ENCODE measurements around the gene OR2M2.

Gene OR2M2, protein sequence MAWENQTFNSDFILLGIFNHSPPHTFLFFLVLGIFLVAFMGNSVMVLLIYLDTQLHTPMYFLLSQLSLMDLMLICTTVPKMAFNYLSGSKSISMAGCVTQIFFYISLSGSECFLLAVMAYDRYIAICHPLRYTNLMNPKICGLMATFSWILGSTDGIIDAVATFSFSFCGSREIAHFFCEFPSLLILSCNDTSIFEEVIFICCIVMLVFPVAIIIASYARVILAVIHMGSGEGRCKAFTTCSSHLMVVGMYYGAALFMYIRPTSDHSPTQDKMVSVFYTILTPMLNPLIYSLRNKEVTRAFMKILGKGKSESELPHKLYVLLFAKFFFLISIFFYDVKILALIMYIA

DNA sequence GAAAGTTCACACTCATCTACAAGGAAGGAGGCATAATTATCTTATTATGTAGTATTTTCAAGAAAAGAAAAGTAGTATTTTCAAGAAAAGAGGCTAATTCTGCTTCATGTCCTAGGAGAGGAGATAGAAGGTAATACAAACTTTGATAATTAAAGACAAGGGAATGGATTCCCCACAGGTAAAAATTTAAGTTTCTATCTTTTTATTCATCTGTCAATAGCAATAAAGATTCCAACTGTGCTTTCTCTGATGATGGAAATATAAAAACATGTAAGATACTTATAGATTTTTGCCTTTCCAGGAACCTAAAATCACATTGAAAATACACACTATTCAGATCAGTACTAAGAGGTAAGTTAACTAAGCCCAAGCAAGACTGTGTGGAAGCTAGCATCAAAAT lies at the start of gene OR2M2:
Gene OR2M2, plus strand, starts transcription at position 301 of the 400 bp plus-strand sequence. CDS start 5,165 bp downstream, outside the sequence.
- no peak for DNase-seq (ENCODE audit: low spot score)

DNA sequence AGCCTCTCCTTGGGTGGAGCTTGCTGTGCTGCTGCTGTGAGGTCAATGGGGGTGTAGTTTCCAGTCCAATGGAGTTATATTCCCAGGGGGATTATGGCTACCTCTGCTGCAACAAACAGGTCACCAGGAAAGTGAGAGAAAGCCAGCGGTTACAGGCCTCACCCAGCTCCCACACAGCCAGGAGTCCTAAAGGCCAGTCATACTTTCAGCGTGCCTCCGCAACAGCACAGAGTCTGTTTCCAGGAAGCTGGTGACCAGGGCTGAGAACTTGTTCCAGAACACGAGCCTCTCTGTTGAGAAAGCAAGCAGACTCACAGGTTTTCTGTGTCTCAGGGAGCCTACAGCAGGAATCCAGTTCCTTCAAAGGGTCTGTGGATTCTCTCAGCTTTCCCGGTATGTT lies 47.0 kb upstream of the OR2M2 start:
- DNase-seq (ENCODE audit: low spot score) = no peak

DNA sequence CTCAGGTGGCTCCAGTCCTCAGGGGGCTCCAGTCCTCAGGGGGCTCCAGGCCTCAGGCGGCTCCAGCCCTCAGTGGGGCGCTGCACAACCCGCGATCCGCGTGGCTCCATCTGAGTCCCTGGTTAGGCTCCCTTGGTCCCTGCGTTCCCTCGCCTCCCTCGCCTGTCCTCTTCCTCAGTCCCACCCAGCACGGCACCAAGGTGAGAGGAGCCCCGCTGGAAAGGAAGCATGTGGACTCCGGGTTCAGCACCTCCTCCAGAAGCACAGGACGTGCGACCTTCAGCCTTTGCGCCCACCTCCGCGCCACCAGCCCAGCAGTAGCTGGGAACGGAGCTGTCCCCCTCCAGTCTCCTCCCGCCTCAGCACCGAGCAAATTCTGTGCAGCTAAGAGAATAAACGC lies 37.8 kb upstream of the OR2M2 start:
- no peak for DNase-seq (ENCODE audit: low spot score)

DNA sequence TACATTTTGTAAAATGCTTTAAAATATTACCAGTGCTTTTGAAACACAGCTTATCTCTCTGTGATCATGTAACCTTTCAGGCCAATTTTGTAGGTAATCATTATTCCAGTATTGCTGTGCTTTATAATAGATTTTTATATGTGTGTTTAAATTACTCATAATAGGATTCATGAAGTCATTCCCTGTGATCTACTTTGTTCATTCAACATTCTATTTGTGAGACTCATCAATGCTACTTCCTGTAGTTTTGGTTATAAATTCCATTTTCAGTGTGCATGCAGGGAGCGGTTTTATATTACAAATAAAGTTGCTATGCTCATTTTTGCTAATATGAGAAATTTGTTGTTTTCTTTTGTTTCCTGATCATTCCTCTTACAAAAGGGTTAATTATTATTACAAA lies 33.8 kb upstream of the OR2M2 start:
- DNase-seq (ENCODE audit: low spot score) = no peak

DNA sequence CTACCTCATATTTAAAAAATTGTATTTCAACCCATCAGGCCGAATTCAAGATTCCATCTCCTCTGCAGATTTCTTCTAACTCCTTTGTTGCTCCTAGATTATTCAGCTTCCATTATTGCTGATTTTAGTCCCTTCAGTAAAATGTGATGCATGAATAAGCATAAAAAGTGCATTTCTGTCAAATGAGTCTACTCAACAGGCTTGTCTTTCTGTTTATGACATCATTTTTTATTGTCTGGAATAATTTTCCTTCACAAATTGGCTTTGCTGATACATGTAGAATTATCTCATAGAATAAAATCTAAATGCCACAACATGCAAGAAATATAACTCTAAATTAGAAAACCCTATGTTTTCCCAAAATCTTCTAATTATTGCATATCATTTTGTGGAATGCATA lies 31.3 kb upstream of the OR2M2 start:
- no peak for DNase-seq (ENCODE audit: low spot score)

DNA sequence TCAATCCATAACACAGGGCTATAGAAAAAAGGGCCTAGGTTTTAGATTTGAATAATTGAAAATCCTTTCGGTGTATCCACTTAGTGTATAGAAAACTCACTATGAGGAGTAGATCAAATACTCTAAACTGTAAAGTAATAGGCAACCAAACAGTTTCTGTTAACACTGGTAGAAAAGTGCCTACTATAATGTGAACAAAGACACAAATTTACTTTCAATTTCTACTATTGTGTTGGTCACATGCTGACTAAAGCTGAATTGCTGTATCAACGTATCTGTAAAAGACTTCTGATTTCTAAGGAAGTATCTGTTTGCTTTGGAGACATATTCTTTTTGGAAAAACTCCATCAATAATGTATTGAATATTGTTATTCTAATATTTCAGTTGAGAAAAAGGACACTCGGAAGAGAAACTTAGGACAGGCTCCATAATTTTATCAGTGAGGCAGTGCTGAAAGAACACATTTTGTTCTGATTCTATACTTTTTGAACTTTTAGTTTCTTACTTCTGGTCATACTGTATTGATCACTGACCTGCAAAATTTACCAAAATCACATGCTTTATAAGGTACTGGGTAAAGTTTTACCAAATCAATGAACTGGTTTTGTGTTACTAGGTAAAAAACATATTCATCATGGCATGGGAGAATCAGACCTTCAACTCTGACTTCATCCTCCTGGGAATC lies 30.0 kb upstream of the OR2M2 start, which contains the start of gene OR2M5:
Gene OR2M5, plus strand, starts transcription at position 636 of the 686 bp plus-strand sequence. Its CDS starts 0 bp downstream, at position 636.
- DNase-seq (ENCODE audit: low spot score) = no peak

DNA sequence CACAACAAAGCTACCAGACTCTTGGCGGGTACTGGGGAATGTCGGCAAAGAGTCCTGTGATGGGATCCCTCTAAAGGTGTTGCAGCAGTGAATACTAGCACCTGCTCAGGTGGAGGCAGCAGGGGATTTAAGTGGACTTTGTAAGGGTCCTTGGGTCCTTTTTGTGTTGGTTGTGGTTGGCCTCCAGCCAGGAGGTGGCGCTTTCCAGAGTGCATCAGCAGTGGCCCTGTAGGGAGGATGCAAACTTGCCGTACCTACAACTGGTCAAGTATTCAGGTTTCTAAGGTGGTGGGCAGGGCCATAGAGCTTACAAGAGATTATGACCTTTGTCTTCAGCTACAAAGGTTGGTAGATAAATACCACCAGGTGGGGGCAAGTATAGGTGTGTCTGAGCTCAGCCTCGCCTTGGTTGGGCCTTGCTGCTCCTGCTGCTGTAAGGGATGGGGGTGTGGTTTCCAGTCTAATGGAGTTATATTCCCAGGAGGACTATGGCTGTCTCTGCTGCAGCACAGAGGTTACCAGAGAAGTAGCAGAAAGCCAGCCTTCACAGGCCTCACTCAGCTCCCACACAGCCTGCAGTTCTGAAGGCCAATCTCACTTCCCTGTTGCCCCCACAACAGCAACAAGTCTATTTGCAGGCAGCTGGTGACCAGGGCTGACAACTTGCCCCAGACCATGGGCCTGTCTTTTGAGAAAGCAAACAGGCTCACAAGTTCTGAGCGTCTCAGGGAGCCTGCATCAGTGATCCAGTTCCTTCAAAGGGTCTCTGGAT lies 22.4 kb upstream of the OR2M2 start:
- no peak for DNase-seq (ENCODE audit: low spot score)

DNA sequence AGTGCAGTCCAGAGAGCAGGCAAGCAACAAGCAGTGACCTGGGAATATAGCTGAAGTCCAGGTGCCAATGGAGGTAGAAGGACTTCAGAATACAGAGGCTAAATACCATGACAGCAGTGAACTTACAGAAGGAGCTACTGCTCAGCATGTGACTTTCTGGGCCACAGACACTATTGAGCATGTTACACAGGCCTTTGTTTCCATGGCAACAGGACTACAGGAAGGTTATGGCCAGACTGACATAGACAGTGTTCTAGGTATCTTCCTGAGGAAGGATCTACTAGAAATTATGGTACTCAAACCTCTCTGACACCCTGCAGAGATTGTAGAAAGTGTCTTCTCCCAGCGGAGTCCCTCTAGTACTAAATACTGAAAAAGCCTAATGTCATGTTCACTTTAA lies 18.7 kb upstream of the OR2M2 start:
- no peak for DNase-seq (ENCODE audit: low spot score)

DNA sequence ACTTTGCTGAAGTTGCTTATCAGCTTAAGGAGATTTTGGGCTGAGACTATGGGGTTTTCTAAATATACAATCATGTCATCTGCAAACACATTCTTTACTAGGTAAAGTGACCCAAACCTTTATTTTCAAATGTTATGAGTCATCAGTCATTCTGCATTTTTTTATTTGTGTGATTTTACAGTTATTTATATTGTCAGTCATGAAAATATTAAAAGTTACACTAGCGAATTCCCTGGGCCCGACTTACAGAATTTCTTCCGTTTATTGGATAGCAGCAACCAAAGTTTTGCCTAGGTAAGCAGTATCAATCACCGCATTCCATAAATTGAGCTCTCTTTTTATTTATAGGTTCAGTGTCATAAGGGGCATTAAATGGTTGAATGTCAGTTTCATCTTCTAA lies 15.9 kb upstream of the OR2M2 start:
- DNase-seq (ENCODE audit: low spot score) = no peak

DNA sequence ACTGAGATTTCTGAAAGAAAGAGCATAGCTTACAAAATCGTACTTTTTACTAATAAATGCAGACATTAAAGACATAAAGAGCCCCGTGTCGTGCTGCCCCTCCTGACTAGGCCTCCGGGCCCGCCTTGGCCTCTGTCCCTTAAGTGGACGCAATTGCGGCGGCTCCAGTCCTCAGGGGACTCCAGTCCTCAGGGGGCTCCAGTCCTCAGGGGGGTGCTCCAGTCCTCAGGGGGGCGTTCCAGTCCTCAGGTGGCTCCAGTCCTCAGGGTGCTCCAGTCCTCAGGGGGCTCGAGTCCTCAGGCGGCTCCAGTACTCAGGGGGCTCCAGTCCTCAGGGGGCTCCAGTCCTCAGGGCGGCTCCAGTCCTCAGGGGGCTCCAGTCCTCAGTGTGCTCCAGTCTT lies 10.6 kb upstream of the OR2M2 start:
- no peak for DNase-seq (ENCODE audit: low spot score)

DNA sequence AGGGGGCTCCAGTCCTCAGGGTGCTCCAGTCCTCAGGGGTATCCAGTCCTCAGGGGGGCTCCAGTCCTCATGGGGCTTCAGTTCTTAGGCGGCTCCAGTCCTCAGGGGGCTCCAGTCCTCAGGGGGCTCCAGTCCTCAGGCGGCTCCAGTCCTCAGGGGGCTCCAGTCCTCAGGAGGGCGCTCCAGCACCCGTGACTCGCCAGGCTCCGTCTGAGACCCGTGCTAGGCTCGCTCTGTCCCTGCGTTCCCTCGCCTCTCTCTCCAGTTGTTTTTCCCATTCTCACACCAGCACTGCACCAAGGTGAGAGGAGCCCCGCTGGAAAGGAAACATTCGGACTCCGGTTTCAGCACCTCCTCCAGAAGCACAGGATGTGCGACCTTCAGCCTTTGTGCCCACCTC lies 9.4 kb upstream of the OR2M2 start:
- DNase-seq (ENCODE audit: low spot score) = no peak

DNA sequence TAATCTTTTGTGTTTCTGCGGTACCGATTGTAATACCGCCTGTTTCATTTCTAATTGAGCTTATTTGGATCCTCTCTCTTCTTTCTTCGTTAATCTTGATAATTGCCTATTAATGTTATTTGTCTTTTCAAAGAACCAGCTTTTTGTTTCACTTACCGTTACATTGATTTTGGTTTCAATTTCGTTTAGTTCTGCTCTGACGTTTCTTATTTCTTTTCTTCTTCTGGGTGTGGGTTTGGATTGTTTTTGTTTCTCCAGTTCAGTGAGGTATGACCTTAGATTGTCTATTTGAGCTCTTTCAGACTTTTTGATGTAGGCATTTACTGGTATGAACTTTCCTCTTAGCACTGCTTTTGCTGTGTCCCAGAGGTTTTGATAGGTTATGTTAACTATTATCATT lies 9.4 kb downstream of the OR2M2 start:
- no peak for DNase-seq (ENCODE audit: low spot score)

DNA sequence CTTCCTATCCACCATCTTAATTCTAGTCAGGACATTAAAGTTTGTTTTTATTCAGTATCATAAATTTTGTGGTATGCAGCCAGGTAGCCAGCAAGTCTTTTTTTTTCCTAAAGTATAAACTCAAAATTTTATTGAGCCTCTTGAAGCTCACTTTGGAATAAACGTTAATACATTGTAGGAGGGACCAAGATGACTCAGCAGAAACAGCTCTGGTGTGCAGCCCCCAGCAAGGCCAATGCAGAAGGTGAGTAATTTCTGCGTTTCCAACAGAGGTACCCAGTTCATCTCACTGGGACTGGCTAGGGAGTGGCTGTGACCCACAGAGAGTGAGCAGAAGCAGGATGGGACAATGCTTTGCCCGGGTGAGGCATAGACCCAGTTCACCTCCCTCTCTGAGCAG lies 12.7 kb downstream of the OR2M2 start:
- no peak for DNase-seq (ENCODE audit: low spot score)

DNA sequence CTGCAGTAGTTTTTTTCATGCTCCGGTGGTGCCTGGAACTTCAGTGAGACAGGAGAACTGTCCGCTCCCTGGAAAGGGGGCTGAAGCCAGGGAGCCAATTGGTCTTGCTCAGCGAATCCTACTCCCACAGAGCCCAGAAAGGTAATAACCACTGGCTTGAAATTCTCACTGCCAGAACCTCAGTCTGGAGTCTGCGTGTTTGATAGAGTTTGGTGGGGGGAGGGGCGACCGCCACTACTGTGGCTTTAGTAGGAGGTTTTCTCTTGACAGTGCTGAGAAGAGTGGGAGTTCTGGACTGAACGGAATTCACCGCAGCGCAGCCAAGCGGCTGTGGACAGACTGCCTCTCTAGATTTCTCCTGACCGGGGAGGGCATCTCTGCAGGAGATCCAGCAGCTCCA lies 14.4 kb downstream of the OR2M2 start:
- DNase-seq (ENCODE audit: low spot score) = no peak

DNA sequence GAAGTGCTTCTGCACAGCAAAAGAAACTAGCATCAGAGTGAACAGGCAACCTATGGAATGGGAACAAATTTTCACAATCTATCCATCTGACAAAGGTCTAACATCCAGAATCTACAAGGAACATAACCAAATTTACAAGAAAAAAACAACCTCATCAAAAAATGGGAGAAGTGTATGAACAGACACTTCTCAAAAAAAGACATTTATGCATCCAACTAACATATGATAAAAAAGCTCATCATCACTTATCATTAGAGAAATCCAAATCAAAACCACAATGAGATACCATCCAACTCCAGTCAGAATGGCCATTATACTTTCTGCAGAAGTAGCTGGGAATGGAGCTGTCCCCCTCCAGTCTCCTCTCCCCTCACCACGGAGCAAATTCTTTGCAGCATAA lies 19.5 kb downstream of the OR2M2 start:
- no peak for DNase-seq (ENCODE audit: low spot score)

DNA sequence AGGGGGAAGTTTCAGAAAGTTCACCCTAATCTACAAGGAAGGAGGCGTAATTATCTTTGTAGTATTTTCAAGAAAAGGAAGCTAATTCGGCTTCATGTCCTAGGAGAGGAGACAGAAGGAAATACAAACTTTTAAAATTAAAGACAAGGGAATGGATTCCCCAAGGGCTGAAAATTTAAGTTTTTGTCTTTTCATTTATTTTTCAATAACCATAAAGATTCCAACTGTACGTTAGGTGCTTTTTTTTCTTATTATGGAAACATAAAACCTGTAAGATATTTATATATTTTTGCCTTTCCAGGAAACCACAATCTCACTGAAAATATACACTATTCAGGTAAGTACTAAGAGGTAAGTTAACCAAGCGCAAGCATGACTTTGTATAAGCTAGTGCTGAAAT lies 22.3 kb downstream of the OR2M2 start, which contains the start of gene OR2M3:
Gene OR2M3, plus strand, starts transcription at position 301 of the 400 bp plus-strand sequence. CDS start 5,803 bp downstream, outside the sequence.
- no peak for DNase-seq (ENCODE audit: low spot score)

DNA sequence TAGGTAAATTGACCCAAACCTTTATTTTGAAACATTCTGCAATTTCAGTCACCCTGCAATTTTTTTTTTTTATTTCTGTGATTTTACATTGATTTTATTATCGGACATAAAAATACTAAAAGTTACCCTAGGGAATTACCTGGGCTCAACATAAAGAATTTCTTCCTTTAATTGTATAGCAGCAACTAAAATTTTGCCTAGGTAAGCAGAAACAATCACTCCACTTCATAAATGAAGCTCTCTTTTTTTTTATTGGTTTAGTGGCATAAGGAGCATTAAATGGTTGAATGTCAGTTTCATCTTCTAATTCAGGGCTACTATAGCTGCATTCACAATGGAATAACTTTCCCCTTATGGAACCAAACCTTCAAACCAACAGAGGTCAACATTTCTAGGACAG lies 41.3 kb downstream of the OR2M2 start:
- DNase-seq (ENCODE audit: low spot score) = no peak

DNA sequence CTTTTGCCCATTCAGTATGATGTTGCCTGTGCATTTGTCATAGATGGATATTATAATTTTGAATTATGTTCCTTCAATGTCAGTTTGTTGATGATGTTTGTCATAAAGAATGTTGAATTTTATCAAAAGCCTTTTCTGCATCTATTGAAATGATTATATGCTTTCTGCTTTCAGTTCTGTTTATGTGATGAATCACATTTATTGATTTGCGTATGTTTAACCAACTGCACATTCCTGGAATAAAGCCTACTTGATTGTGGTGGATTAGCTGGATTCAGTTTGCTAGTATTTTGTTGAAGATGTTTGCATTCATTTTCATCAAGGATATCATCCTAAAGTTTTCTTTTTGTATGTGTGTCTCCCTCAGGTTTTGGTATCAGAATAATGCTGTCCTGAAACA lies 50.9 kb downstream of the OR2M2 start:
- no peak for DNase-seq (ENCODE audit: low spot score)

DNA sequence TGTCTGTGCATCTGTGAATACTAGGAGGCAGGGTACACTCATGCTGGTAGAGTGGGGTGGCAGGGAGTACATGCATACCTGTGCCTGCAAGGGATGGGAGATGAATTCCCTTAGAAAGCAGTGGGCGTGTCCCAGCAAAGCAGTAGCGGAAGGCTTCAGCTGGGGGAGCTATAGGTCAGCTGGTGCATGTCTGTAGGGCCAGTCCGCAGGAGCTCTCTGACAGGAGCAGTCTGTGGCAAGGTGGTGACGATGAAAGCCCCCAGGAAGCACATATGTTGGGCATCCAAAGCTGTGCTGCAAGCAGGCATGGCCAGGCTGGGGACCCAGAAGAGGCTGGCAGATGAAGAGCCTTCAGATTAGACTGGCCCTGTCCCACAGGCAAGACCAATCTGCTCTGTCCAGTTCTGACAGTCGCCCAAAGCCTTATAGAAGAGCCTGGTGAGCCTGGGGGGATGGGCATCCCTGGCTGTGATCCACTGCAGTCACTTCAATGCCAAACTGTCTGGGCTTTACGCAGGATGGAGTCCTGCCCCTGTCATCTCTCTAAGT lies 54.8 kb downstream of the OR2M2 start:
- DNase-seq (ENCODE audit: low spot score) = no peak
